SK-N-SH treated with all-trans-retinoic acid at 6 μM for 48 hours (cell line): Measurements from ENCODE around the gene IGF2R.

Experiments
- ATAC-seq: fragments of 200-7000 bp; cut with Tn5 transposase; 3 replicates; pipeline ENCODE4 v1.9.1; 2020; ENCODE audit warnings: mild to moderate bottlenecking, moderate library complexity
- ARNTL ChIP-seq: fragments of 450-650 bp; formaldehyde crosslinking; IDR thresholded peaks from 2 replicates; pipeline ENCODE4 v1.5.0; 2020; ENCODE audit warnings: low read depth, mild to moderate bottlenecking, moderate library complexity, borderline replicate concordance
- BACH2 ChIP-seq: fragments of 250-450 bp; sonication (Bioruptor Pico); IDR thresholded peaks from 2 replicates; pipeline ENCODE4 v1.9.0; 2021; ENCODE audit warnings: mild to moderate bottlenecking, borderline replicate concordance
- CSDC2 ChIP-seq: fragments of 250-450 bp; sonication (Bioruptor Pico); IDR thresholded peaks from 2 replicates; pipeline ENCODE4 v1.5.0; 2020; ENCODE audit warnings: mild to moderate bottlenecking, moderate library complexity
- ESRRG ChIP-seq: fragments of 250-450 bp; sonication (Bioruptor Pico); IDR thresholded peaks from 2 replicates; pipeline ENCODE4 v1.6.1; 2021; ENCODE audit warnings: mild to moderate bottlenecking
- GLIS3 ChIP-seq: fragments of 250-450 bp; sonication (Bioruptor Pico); IDR thresholded peaks from 2 replicates; pipeline ENCODE4 v1.5.0; 2020; ENCODE audit warnings: mild to moderate bottlenecking, moderate library complexity
- ISL1 ChIP-seq: fragments of 250-450 bp; sonication (Bioruptor Pico); IDR thresholded peaks from 2 replicates; pipeline ENCODE4 v2.1.2; 2022; ENCODE audit warnings: mild to moderate bottlenecking, moderate library complexity
- OSR1 ChIP-seq: fragments of 250-450 bp; sonication (Bioruptor Pico); IDR thresholded peaks from 2 replicates; pipeline ENCODE4 v1.8.0; 2022; ENCODE audit warnings: moderate library complexity, mild to moderate bottlenecking, inconsistent platforms
- PATZ1 ChIP-seq: fragments of 250-450 bp; sonication (Bioruptor Pico); IDR thresholded peaks from 2 replicates; pipeline ENCODE4 v1.8.0; 2020; ENCODE audit warnings: mild to moderate bottlenecking, moderate library complexity, borderline replicate concordance
- POU6F1 ChIP-seq: fragments of 250-450 bp; sonication (Bioruptor Pico); IDR thresholded peaks from 2 replicates; pipeline ENCODE4 v1.8.0; 2021; ENCODE audit warnings: low read depth, mild to moderate bottlenecking, moderate library complexity, borderline replicate concordance
- PPARA ChIP-seq: fragments of 250-450 bp; sonication (Bioruptor Pico); IDR thresholded peaks from 2 replicates; pipeline ENCODE4 v1.5.0; 2020; ENCODE audit warnings: mild to moderate bottlenecking, borderline replicate concordance
- RARB ChIP-seq: fragments of 250-450 bp; sonication (Bioruptor Pico); IDR thresholded peaks from 2 replicates; pipeline ENCODE4 v1.8.0; 2021; ENCODE audit warnings: mild to moderate bottlenecking, moderate library complexity
- SNAI2 ChIP-seq: fragments of 250-450 bp; sonication (Bioruptor Pico); IDR thresholded peaks from 2 replicates; pipeline ENCODE4 v1.5.0; 2020; ENCODE audit warnings: mild to moderate bottlenecking, moderate library complexity
- ZC3H10 ChIP-seq: fragments of 250-450 bp; sonication (Bioruptor Pico); IDR thresholded peaks from 2 replicates; pipeline ENCODE4 v1.5.1; 2021; ENCODE audit warnings: mild to moderate bottlenecking, moderate library complexity
- ZFP30 ChIP-seq: fragments of 450-650 bp; formaldehyde crosslinking; IDR thresholded peaks from 2 replicates; pipeline ENCODE4 v1.5.0; 2022; ENCODE audit warnings: mild to moderate bottlenecking, moderate library complexity
- ZNF565 ChIP-seq: fragments of 450-650 bp; formaldehyde crosslinking; conservative IDR thresholded peaks from 2 replicates; pipeline ENCODE4 v1.5.0; 2020; ENCODE audit warnings: low read depth, mild to moderate bottlenecking, moderate library complexity
- ZNF70 ChIP-seq: fragments of 450-650 bp; formaldehyde crosslinking; IDR thresholded peaks from 2 replicates; pipeline ENCODE4 v1.5.0; 2020; ENCODE audit warnings: mild to moderate bottlenecking, moderate library complexity
- ZNF8 ChIP-seq: fragments of 450-650 bp; formaldehyde crosslinking; IDR thresholded peaks from 2 replicates; pipeline ENCODE4 v1.5.0; 2020; ENCODE audit warnings: mild to moderate bottlenecking, moderate library complexity
- TF ChIP-seq, protein P1 (sequence below): fragments of 250-450 bp; sonication (Bioruptor Pico); IDR thresholded peaks from 2 replicates; pipeline ENCODE4 v1.5.1; 2021; ENCODE audit warnings: mild to moderate bottlenecking, moderate library complexity
- TF ChIP-seq, protein P2 (sequence below): fragments of 250-450 bp; sonication (Bioruptor Pico); IDR thresholded peaks from 2 replicates; pipeline ENCODE4 v1.5.0; 2020; ENCODE audit warnings: mild to moderate bottlenecking, moderate library complexity
- TF ChIP-seq, protein P3 (sequence below): fragments of 250-450 bp; sonication (Bioruptor Pico); IDR thresholded peaks from 2 replicates; pipeline ENCODE4 v1.5.1; 2020; ENCODE audit warnings: low read depth, mild to moderate bottlenecking, moderate library complexity

The IGF2R gene

GRCh38 chr6:160041608-160042007, 72.7 kb downstream of the IGF2R start:
- TF ChIP-seq ZNF8 (CRISPR knock-in tag) (no peak), CSDC2 (no peak), ZC3H10 (no peak), PATZ1 (no peak), ESRRG (CRISPR knock-in tag) (no peak)
- TF ChIP-seq, protein P1, sequence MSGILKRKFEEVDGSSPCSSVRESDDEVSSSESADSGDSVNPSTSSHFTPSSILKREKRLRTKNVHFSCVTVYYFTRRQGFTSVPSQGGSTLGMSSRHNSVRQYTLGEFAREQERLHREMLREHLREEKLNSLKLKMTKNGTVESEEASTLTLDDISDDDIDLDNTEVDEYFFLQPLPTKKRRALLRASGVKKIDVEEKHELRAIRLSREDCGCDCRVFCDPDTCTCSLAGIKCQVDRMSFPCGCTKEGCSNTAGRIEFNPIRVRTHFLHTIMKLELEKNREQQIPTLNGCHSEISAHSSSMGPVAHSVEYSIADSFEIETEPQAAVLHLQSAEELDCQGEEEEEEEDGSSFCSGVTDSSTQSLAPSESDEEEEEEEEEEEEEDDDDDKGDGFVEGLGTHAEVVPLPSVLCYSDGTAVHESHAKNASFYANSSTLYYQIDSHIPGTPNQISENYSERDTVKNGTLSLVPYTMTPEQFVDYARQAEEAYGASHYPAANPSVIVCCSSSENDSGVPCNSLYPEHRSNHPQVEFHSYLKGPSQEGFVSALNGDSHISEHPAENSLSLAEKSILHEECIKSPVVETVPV, result no peak
- ATAC-seq, result peak; percentile 52

DNA sequence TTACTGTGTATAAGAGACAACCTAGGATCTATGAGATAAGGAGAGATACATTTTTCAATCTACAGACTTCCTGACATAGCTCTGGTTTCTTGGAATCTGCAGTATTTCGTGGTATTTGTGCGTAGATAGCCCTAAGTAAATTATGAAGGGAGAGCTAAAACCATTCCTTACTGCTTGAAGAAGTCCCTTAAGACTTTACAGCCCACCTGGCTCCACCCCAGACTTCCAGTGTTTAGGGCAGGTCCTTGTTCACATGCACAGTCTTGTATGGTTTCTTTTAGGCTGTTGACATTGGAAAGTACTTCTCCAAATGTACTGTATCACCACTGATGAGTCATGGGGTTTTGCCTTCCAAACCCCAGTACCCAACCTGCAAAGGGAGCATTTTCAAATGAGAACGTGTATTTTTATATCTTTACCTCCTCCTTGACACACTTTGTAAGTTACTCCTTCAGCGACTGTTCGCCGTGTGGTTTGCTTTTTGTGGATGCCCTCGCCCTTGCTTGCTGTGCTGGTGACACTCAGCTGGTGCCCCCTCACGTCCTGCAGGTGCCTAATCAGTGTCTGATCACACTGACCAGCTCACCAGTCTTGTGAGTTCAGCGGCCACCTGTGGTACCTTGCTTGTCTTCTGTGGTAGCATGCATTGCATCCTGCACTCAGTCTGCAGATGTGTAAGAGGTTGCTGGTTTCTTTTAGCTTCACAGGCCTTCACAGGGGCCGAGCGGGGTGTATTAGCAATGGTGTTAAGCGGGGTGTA, 73.3 kb downstream of the IGF2R start:
- no peak for TF ChIP-seq SNAI2
- no peak for TF ChIP-seq OSR1 (CRISPR knock-in tag)
- TF ChIP-seq, protein P1, result no peak
- TF ChIP-seq, protein P2, sequence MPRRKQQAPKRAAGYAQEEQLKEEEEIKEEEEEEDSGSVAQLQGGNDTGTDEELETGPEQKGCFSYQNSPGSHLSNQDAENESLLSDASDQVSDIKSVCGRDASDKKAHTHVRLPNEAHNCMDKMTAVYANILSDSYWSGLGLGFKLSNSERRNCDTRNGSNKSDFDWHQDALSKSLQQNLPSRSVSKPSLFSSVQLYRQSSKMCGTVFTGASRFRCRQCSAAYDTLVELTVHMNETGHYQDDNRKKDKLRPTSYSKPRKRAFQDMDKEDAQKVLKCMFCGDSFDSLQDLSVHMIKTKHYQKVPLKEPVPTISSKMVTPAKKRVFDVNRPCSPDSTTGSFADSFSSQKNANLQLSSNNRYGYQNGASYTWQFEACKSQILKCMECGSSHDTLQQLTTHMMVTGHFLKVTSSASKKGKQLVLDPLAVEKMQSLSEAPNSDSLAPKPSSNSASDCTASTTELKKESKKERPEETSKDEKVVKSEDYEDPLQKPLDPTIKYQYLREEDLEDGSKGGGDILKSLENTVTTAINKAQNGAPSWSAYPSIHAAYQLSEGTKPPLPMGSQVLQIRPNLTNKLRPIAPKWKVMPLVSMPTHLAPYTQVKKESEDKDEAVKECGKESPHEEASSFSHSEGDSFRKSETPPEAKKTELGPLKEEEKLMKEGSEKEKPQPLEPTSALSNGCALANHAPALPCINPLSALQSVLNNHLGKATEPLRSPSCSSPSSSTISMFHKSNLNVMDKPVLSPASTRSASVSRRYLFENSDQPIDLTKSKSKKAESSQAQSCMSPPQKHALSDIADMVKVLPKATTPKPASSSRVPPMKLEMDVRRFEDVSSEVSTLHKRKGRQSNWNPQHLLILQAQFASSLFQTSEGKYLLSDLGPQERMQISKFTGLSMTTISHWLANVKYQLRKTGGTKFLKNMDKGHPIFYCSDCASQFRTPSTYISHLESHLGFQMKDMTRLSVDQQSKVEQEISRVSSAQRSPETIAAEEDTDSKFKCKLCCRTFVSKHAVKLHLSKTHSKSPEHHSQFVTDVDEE (CRISPR knock-in tag), result no peak
- TF ChIP-seq ISL1 (CRISPR knock-in tag), result no peak
- no peak for TF ChIP-seq ZNF8 (CRISPR knock-in tag)
- TF ChIP-seq GLIS3 (CRISPR knock-in tag), result no peak
- no peak for TF ChIP-seq POU6F1 (CRISPR knock-in tag)
- TF ChIP-seq, protein P3, sequence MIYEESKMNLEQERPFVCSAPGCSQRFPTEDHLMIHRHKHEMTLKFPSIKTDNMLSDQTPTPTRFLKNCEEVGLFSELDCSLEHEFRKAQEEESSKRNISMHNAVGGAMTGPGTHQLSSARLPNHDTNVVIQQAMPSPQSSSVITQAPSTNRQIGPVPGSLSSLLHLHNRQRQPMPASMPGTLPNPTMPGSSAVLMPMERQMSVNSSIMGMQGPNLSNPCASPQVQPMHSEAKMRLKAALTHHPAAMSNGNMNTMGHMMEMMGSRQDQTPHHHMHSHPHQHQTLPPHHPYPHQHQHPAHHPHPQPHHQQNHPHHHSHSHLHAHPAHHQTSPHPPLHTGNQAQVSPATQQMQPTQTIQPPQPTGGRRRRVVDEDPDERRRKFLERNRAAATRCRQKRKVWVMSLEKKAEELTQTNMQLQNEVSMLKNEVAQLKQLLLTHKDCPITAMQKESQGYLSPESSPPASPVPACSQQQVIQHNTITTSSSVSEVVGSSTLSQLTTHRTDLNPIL, result no peak
- TF ChIP-seq RARB (CRISPR knock-in tag), result no peak
- TF ChIP-seq ZNF565, result no peak
- TF ChIP-seq ZNF70 (CRISPR knock-in tag), result no peak
- TF ChIP-seq ZFP30 (CRISPR knock-in tag), result no peak
- no peak for TF ChIP-seq ARNTL (CRISPR knock-in tag)
- no peak for TF ChIP-seq PATZ1
- TF ChIP-seq CSDC2, result no peak
- TF ChIP-seq PPARA (CRISPR knock-in tag), result no peak
- TF ChIP-seq BACH2 (CRISPR knock-in tag), result no peak
- peak; percentile 40 for ATAC-seq
